Esophagus squamous epithelium (tissue), 5 donors: ENCODE measurements around the gene MX1. TPM values are rescaled to one million over a fixed set of nuclear protein-coding genes. Genes with fewer than 3 reads are reported as not detected.

Source experiments
- DNase-seq: peaks from one replicate; lab custom pipeline; 2025; lab: John Stamatoyannopoulos, UW
- H3K27ac ChIP-seq, 4 donors: fragments of 200-600 bp; sonication (generic); one replicate each; pipeline ENCODE4 v1.5.1; 2016 to 2019; ENCODE audit warnings: mild to moderate bottlenecking in 1 of 4
- H3K27me3 ChIP-seq, 4 donors: fragments of 200-600 bp; sonication (generic); 1 replicate in 3 of 4; 2 replicates in 1 of 4; pipeline versions ENCODE4 v1.5.1 to v1.6.0; 2017 to 2021; ENCODE audit warnings: antibody characterized with exemption in 1 of 4
- H3K36me3 ChIP-seq, 3 donors: fragments of 200-600 bp; sonication (generic); one replicate each; pipeline ENCODE4 v1.5.1; 2016 to 2019
- H3K4me1 ChIP-seq, 3 donors: fragments of 200-600 bp; sonication (generic); one replicate each; pipeline ENCODE4 v1.5.1; 2017 to 2019
- H3K4me3 ChIP-seq, 4 donors: fragments of 200-600 bp; sonication (generic); 1 replicate in 3 of 4; 2 replicates in 1 of 4; pipeline ENCODE4 v1.5.1; 2016 to 2019; ENCODE audit warnings: mild to moderate bottlenecking in 2 of 4, moderate library complexity in 1 of 4
- H3K9me3 ChIP-seq, 3 donors: fragments of 200-600 bp; sonication (generic); one replicate each; pipeline ENCODE4 v1.5.1; 2016 to 2019
- CTCF ChIP-seq, 6 experiments: fragments of 450-650 bp in 4 of 6; fragments of 200-600 bp in 2 of 6; sonication (generic) in 2 of 6; IDR thresholded peaks; one replicate each; pipeline ENCODE4 v1.5.1; 2016 to 2019; ENCODE audit warnings: antibody characterized with exemption in 6 of 6, mild to moderate bottlenecking in 4 of 6, moderate library complexity in 4 of 6
- POLR2A ChIP-seq, 4 donors: fragments of 450-650 bp; IDR thresholded peaks; one replicate each; pipeline ENCODE4 v1.6.1; 2017; ENCODE audit warnings: antibody characterized with exemption in 4 of 4, mild to moderate bottlenecking in 4 of 4, moderate library complexity in 3 of 4
- WGBS, 2 donors: methylation state at CpG; one replicate each; pipeline ENCODE4 v1.1.5; 2018; 5-methylcytosine and 5-hydroxymethylcytosine counted together
- intact Hi-C: fragments of 100-400 bp; cut with DNase I; formaldehyde crosslinking; loops from one replicate; pipeline ENCODE4 v1.15.0; 2022
- total RNA-seq, 4 donors: library from RNA; depleted of rRNA; stranded (reverse); fragments of >200 nt; gene quantifications; one replicate each; pipeline ENCODE4 v1.1.0, GENCODE V29; 2016
- donor health status: DM: yes; HTN: yes; CAD: no.

MX1 gene
- total RNA-seq, 4 donors from 2014 or later = 29.7 to 90.2 (median 40.9) TPM

- Histone ChIP-seq H3K27ac (no peak overlapping the region), H3K4me3 (no peak overlapping the region), H3K36me3 (peaks cover 0 to 87% (median 0%) of the 10 kb centered on the region in 3 donors), H3K27me3 (no peaks in the 10 kb centered on the region), H3K9me3 (no peaks in the 10 kb centered on the region), H3K4me1 (peaks cover 7 to 24% (median 10%) of the 10 kb centered on the region in 3 donors)
- TF ChIP-seq POLR2A (IDR thresholded peaks at IDR 0.05) (no peak), CTCF (IDR thresholded peaks at IDR 0.05) (no peak)
- DNase-seq = no peak
- WGBS, 2 donors = 91 to 93% methylated on average over 6 to 7 of the region's 7 CpGs
- intact Hi-C loops = no loop called here
Observed at GRCh38 chr21:41399246-41399800, 26.7 kb upstream of the MX1 start.

GRCh38 chr21:41402231-41402630 lies 23.8 kb upstream of the MX1 start:
- Histone ChIP-seq H3K27ac (no peak overlapping the region), H3K4me3 (no peak overlapping the region), H3K9me3 (no peaks in the 10 kb centered on the region), H3K36me3 (peaks cover 0 to 94% (median 0%) of the 10 kb centered on the region in 3 donors), H3K27me3 (no peaks in the 10 kb centered on the region), H3K4me1 (peaks cover 4 to 9% (median 5%) of the 10 kb centered on the region in 3 donors)
- TF ChIP-seq CTCF (IDR thresholded peaks at IDR 0.05) (no peak), POLR2A (IDR thresholded peaks at IDR 0.05) (no peak)
- intact Hi-C loops = no loop called here
- no peak for DNase-seq
- 93 to 97% methylated on average over 5 to 10 of the region's 11 CpGs for WGBS, 2 donors

- intact Hi-C loops = no loop called here
- Histone ChIP-seq H3K4me1 (peaks cover 0 to 3% (median 0%) of the 10 kb centered on the region in 3 donors), H3K36me3 (peaks cover 0 to 94% (median 0%) of the 10 kb centered on the region in 3 donors), H3K9me3 (no peaks in the 10 kb centered on the region), H3K27ac (no peak overlapping the region), H3K27me3 (no peaks in the 10 kb centered on the region), H3K4me3 (no peak overlapping the region)
- TF ChIP-seq POLR2A (IDR thresholded peaks at IDR 0.05) (no peak), CTCF (IDR thresholded peaks at IDR 0.05) (no peak)
- 89 to 91% methylated on average over 4 to 10 of the region's 10 CpGs for WGBS, 2 donors
- no peak for DNase-seq
Observed at GRCh38 chr21:41402796-41403195, 23.2 kb upstream of the MX1 start.

GRCh38 chr21:41403331-41403730 lies 22.7 kb upstream of the MX1 start:
- intact Hi-C loops = no loop called here
- 67 to 86% methylated on average over 1 to 7 of the region's 9 CpGs for WGBS, 2 donors
- Histone ChIP-seq H3K27me3 (no peaks in the 10 kb centered on the region), H3K27ac (no peak overlapping the region), H3K36me3 (peaks cover 0 to 97% (median 0%) of the 10 kb centered on the region in 3 donors), H3K4me3 (no peak overlapping the region), H3K4me1 (peaks cover 0 to 2% (median 0%) of the 10 kb centered on the region in 3 donors), H3K9me3 (no peaks in the 10 kb centered on the region)
- no peak for DNase-seq
- TF ChIP-seq POLR2A (IDR thresholded peaks at IDR 0.05) = no peak
- TF ChIP-seq CTCF (IDR thresholded peaks at IDR 0.05) = no peak

- Histone ChIP-seq H3K9me3 (no peaks in the 10 kb centered on the region), H3K27ac (no peak overlapping the region), H3K36me3 (peaks cover 0 to 95% (median 0%) of the 10 kb centered on the region in 3 donors), H3K27me3 (no peaks in the 10 kb centered on the region), H3K4me3 (no peak overlapping the region), H3K4me1 (peaks cover 0 to 8% (median 0%) of the 10 kb centered on the region in 3 donors)
- TF ChIP-seq POLR2A (IDR thresholded peaks at IDR 0.05) = no peak
- TF ChIP-seq CTCF (IDR thresholded peaks at IDR 0.05) = no peak
- intact Hi-C loops = no loop called here
- WGBS, 2 donors = 88 to 96% methylated on average over 3 to 7 of the region's 10 CpGs
- DNase-seq = no peak
Observed at GRCh38 chr21:41403966-41404365, 22.1 kb upstream of the MX1 start.
